Measurements from ENCODE around the gene TGFBR2. TPM values are rescaled to one million over a fixed set of nuclear protein-coding genes. Genes with fewer than 3 reads are reported as not detected.

TGFBR2 gene
- total RNA-seq, 1 donor from 2014 or later, result 329 TPM

- DNase-seq (no peak), ATAC-seq (peak; percentile 39)
- Histone ChIP-seq H3K36me3 (peaks cover 33% of the 10 kb centered on the region), H3K27me3 (no peaks in the 10 kb centered on the region), H3K27ac (peak overlapping the region; percentile 65), H3K4me3 (no peak overlapping the region), H3K9me3 (no peaks in the 10 kb centered on the region), H3K4me1 (peaks cover 96% of the 10 kb centered on the region)
- intact Hi-C loops (cut with DNase I), result no loop called here
- TF ChIP-seq CTCF (IDR thresholded peaks at IDR 0.05), result no peak
Measured at GRCh38 chr3:30631243-30631904, 25.0 kb downstream of the TGFBR2 start.

DNA sequence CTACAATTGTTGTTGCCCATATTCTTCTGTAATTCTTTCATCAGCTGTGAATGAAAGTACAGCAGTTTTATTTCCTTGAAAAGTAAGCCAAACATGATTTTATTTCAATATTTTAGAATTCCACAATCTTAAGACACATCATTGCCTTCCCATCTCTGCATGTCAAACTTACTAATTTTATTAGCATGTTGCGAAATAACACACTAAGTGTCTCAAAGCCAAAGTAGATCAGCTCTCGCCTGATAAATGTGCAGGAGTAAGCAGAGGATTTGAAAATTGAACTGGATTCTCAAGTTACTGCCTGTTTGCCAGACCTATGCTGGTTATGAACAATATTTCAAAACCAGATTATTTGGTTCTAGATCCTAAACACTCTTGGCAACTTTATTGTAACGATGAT lies 25.7 kb downstream of the TGFBR2 start:
- DNase-seq, result no peak
- no peak overlapping the region for H3K4me3 ChIP-seq
- peak overlapping the region; percentile 65 for H3K27ac ChIP-seq
- H3K36me3 ChIP-seq, result peaks cover 33% of the 10 kb centered on the region
- intact Hi-C loops (cut with DNase I), result no loop called here
- no peak for ATAC-seq
- peaks cover 89% of the 10 kb centered on the region for H3K4me1 ChIP-seq
- H3K27me3 ChIP-seq, result no peaks in the 10 kb centered on the region
- no peaks in the 10 kb centered on the region for H3K9me3 ChIP-seq
- TF ChIP-seq CTCF (IDR thresholded peaks at IDR 0.05), result no peak

- intact Hi-C loops (cut with DNase I), result no loop called here
- Histone ChIP-seq H3K4me1 (peaks cover 88% of the 10 kb centered on the region), H3K27ac (peak overlapping the region; percentile 65), H3K36me3 (peaks cover 29% of the 10 kb centered on the region), H3K9me3 (no peaks in the 10 kb centered on the region), H3K4me3 (no peak overlapping the region), H3K27me3 (no peaks in the 10 kb centered on the region)
- no peak for TF ChIP-seq CTCF (IDR thresholded peaks at IDR 0.05)
- DNase-seq, result no peak
- ATAC-seq, result no peak
Measured at GRCh38 chr3:30632521-30632920, 26.1 kb downstream of the TGFBR2 start.

DNA sequence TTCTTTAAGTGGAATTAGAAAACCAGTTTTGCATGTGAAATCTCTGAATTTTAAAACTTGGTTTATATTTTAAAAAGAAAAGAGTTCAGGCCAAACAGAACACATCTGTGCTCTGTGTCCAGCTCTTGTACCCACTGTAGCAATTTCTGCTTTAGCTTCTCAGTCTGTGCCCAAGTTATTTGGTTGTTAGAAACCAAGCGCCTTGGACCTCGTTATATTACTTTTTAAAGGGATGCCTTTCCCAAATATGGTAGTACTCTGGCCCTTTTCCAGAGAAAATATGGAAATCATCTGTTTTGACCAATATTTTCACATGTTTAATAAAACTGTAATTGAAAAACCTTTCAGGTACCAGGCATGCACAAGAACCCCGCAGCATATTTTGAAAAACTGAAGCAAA lies 27.3 kb downstream of the TGFBR2 start:
- no peak overlapping the region for H3K4me3 ChIP-seq
- H3K27ac ChIP-seq, result peak overlapping the region; percentile 65
- peaks cover 20% of the 10 kb centered on the region for H3K36me3 ChIP-seq
- no peak for ATAC-seq
- DNase-seq, result no peak
- peaks cover 85% of the 10 kb centered on the region for H3K4me1 ChIP-seq
- no peaks in the 10 kb centered on the region for H3K27me3 ChIP-seq
- no peaks in the 10 kb centered on the region for H3K9me3 ChIP-seq
- no peak for TF ChIP-seq CTCF (IDR thresholded peaks at IDR 0.05)
- intact Hi-C loops (cut with DNase I), result no loop called here

DNA sequence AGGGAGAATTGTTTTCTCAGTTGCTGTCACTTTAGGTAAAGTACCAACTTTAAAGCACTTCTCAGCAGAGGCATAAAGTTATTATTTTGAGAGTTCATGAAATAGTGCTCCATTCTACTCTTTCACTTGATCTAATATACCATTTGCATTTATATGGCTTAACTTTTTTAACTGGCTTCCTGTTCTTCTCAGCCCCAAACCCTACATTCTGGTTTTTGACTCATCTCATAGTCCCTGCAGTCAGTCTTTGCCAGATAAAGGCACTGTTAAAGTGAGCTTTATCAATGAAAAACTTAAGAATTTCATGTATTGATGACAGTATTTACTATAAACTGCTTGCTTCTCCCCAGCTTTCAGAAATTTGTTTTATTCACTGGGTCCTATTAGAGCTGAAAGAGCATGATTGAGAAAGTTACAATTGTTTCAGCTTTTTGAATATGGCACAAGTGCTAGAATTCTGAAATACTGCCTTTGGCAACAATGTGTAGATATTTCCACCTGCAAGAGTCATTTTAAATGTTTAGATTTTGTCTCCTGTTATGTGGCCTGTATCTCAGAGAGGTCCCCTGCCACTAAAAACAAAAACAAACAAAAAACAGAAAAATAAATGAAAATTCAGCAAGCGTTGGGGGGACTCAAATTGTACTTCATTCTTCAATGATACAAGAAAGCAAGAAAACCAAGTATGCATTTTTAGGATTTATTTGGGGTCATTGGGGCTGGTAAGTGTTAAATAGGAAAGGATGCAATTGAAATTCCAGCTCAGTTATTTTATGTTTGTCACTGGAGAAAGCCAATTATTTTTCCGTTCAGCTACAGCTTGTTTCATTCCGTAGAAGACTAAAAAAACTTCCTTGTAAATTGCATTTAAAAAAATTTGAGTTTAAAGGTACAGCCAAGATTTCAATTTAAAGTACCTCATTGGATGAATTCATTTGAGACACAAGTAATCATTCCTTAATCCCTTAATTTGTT lies 28.6 kb downstream of the TGFBR2 start:
- Histone ChIP-seq H3K9me3 (no peaks in the 10 kb centered on the region), H3K27ac (peak overlapping the region; percentile 44), H3K36me3 (peaks cover 17% of the 10 kb centered on the region), H3K27me3 (no peaks in the 10 kb centered on the region), H3K4me1 (peaks cover 84% of the 10 kb centered on the region), H3K4me3 (no peak overlapping the region)
- TF ChIP-seq CTCF (IDR thresholded peaks at IDR 0.05), result no peak
- DNase-seq, result no peak
- ATAC-seq, result no peak
- intact Hi-C loops (cut with DNase I), result no loop called here

Data from upper lobe of right lung (tissue), 1 donor.